B cell (primary cell): ENCODE data around the gene ETFA. TPM values are rescaled to one million over a fixed set of nuclear protein-coding genes. Genes with fewer than 3 reads are reported as not detected.

Source experiments
- ATAC-seq: fragments of 200-7000 bp; cut with Tn5 transposase; one replicate; pipeline ENCODE4 v1.10.0; 2021; ENCODE audit warnings: low read depth, mild to moderate bottlenecking, moderate number of reproducible peaks, moderate library complexity
- CTCF ChIA-PET: fragments of 350-600 bp; sonication (Branson Sonifier 250); formaldehyde crosslinking; loops from one replicate; lab custom pipeline; 2021; ENCODE audit warnings: antibody characterized with exemption, inconsistent platforms; lab: Charles Lee
- POLR2A ChIA-PET: fragments of 350-600 bp; sonication (Branson Sonifier 250); formaldehyde crosslinking; loops from one replicate; lab custom pipeline; 2021; ENCODE audit warnings: antibody characterized with exemption; lab: Charles Lee
- DNase-seq: peaks from one replicate; pipeline ENCODE4 v3.0.0; 2013
- H2AFZ ChIP-seq: 2 replicates; pipeline ENCODE4 v1.6.1; 2012; ENCODE audit warnings: mild to moderate bottlenecking, low read depth, low read length; ENCODE audit not compliant: insufficient read depth, poor library complexity, severe bottlenecking
- H3K27ac ChIP-seq, 2 donors: 1 replicate in 1 of 2; 2 replicates in 1 of 2; pipeline ENCODE4 v1.5.1; 2012 to 2013; ENCODE audit warnings: low read length in 2 of 2, mild to moderate bottlenecking in 2 of 2, moderate library complexity in 1 of 2
- H3K27me3 ChIP-seq, 4 experiments: fragments of 200-600 bp in 1 of 4; sonication (generic) in 1 of 4; replicated peaks in 1 of 4; 1 replicate in 2 of 4; 2 replicates in 2 of 4; pipeline versions ENCODE4 v1.6.1 to v1.7.0; 2013 to 2016; ENCODE audit warnings: low read length in 3 of 4, mild to moderate bottlenecking in 2 of 4, mixed read lengths in 1 of 4, moderate library complexity in 1 of 4; ENCODE audit not compliant: insufficient read depth in 4 of 4, control insufficient read depth in 3 of 4; ENCODE audit errors: control extremely low read depth in 1 of 4
- H3K36me3 ChIP-seq, 2 experiments: replicated peaks in 1 of 2; 1 replicate in 1 of 2; 2 replicates in 1 of 2; pipeline versions ENCODE4 v1.6.1 to v1.7.1; 2013; ENCODE audit warnings: low read length in 1 of 2; ENCODE audit not compliant: insufficient read depth in 2 of 2, control insufficient read depth in 1 of 2; ENCODE audit errors: control extremely low read depth in 1 of 2, extremely low read depth in 1 of 2
- H3K4me1 ChIP-seq, 2 donors: fragments of 200-600 bp in 1 of 2; sonication (generic) in 1 of 2; 1 replicate in 1 of 2; 2 replicates in 1 of 2; pipeline versions ENCODE4 v1.5.1 to v1.6.1; 2013 to 2017; ENCODE audit warnings: low read length in 2 of 2; ENCODE audit not compliant: control insufficient read depth in 2 of 2, insufficient read depth in 2 of 2
- H3K4me2 ChIP-seq: replicated peaks from 2 replicates; pipeline ENCODE3; 2012; ENCODE audit warnings: mild to moderate bottlenecking, low read depth, low read length; ENCODE audit not compliant: poor library complexity, severe bottlenecking
- H3K4me3 ChIP-seq, 5 experiments: fragments of 200-600 bp in 1 of 5; sonication (generic) in 1 of 5; 1 replicate in 3 of 5; 2 replicates in 2 of 5; pipeline versions ENCODE4 v1.5.1 to v1.7.0; 2011 to 2016; ENCODE audit warnings: low read length in 4 of 5, mild to moderate bottlenecking in 4 of 5, low read depth in 2 of 5, control low read depth in 1 of 5, moderate library complexity in 1 of 5; ENCODE audit not compliant: insufficient read depth in 1 of 5; ENCODE audit errors: control extremely low read depth in 1 of 5, extremely low read depth in 1 of 5
- H3K79me2 ChIP-seq: fragments of 200-600 bp; sonication (generic); one replicate; pipeline ENCODE4 v1.6.0; 2016; ENCODE audit warnings: low read length; ENCODE audit not compliant: control insufficient read depth, insufficient read depth
- H3K9ac ChIP-seq: fragments of 200-600 bp; sonication (generic); 2 replicates; pipeline ENCODE4 v1.6.1; 2017; ENCODE audit warnings: mild to moderate bottlenecking, low read length, moderate library complexity
- H3K9me3 ChIP-seq, 3 donors: one replicate each; pipeline versions ENCODE4 v1.6.1 to v1.7.1; 2013; ENCODE audit warnings: low read length in 2 of 3; ENCODE audit not compliant: control insufficient read depth in 2 of 3, insufficient read depth in 1 of 3; ENCODE audit errors: control extremely low read depth in 1 of 3
- H4K20me1 ChIP-seq: 2 replicates; pipeline ENCODE4 v1.6.0; 2012; ENCODE audit warnings: mild to moderate bottlenecking, low read length; ENCODE audit not compliant: insufficient read depth, control insufficient read depth, poor library complexity, severe bottlenecking
- H3K27ac Mint-ChIP-seq: one replicate; pipeline ENCODE4 v1.8.0; 2021; ENCODE audit warnings: mixed read lengths
- H3K27me3 Mint-ChIP-seq: one replicate; pipeline ENCODE4 v1.8.0; 2021; ENCODE audit warnings: mixed read lengths
- H3K4me1 Mint-ChIP-seq: one replicate; pipeline ENCODE4 v1.8.0; 2021; ENCODE audit warnings: mixed read lengths
- H3K4me3 Mint-ChIP-seq: one replicate; pipeline ENCODE4 v1.8.0; 2021; ENCODE audit warnings: mixed read lengths
- H3K9me3 Mint-ChIP-seq: one replicate; pipeline ENCODE4 v1.8.0; 2022; ENCODE audit warnings: mixed read lengths; ENCODE audit not compliant: insufficient read depth
- EZH2 ChIP-seq: IDR thresholded peaks from 2 replicates; pipeline ENCODE4 v1.6.1; 2012; ENCODE audit warnings: borderline replicate concordance, low read depth, mild to moderate bottlenecking, moderate library complexity, low read length; ENCODE audit not compliant: insufficient read depth, poor library complexity, severe bottlenecking
- WGBS: methylation state at CpG from one replicate; pipeline ENCODE4 v1.1.5; 2013; ENCODE audit warnings: missing lambda C conversion rate; ENCODE audit not compliant: insufficient coverage; 5-methylcytosine and 5-hydroxymethylcytosine counted together
- intact Hi-C: fragments of 100-400 bp; cut with micrococcal nuclease; formaldehyde crosslinking; loops from one replicate; pipeline ENCODE4 v1.10.0; 2022
- polyA plus RNA-seq: library from polyadenylated mRNA; depleted of rRNA; stranded (reverse); fragments of >200 nt; gene quantifications from 2 replicates; pipeline ENCODE4 v1.2.3, GENCODE V29; 2012
- total RNA-seq, 2 donors: library from RNA; stranded (reverse); fragments of 120-200 nt in 1 of 2; gene quantifications; 1 replicate in 1 of 2; 2 replicates in 1 of 2; pipeline versions ENCODE4 v1.2.3 to v1.2.4, GENCODE V29; 2013 to 2022
- TF ChIP-seq, protein P1 (sequence below): fragments of 200-600 bp; IDR thresholded peaks from one replicate; pipeline ENCODE4 v1.8.0; 2022; ENCODE audit warnings: antibody characterized with exemption, mild to moderate bottlenecking

The ETFA gene
- total and polyA plus RNA-seq, 2 donors (not counting 1 experiment from before 2014, with no cell fraction given), result 34.9 to 68.8 TPM

DNA sequence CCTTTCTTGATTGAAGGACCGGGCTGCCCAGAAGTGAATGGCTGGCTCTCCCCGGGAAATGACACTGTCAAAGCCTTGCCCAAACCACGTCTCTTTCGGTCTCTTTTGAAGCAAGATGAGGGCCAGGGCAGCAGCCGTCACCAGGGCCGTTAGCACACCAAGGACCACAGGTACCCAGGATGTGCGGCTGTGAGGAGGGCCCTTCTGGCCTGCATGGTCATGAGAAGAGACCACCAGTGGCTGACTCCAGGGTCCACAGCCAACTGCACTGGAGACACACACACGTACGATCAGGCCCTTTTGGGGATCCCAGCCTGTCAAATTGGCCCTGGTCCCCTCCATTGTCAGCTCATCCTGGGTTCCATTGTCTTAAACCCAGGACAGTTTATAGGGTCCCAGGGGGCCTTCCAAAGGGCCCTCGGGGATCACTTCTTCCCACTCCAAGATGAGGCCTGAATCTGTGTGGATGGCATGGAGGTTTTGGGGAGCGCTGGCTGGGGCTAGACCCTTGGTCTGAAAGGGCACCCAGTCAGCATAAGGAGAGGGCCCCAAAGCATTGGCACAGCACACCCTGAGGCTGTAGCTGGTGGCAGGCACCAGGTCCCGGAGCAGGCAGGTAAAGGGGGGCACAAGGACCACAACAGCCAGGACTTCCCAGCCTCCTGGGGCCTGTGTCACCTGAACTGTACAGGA, 50.9 kb downstream of the ETFA start:
- no peaks in the 10 kb centered on the region for H3K27me3 ChIP-seq
- no peaks in the 10 kb centered on the region for H3K27me3 Mint-ChIP-seq
- ATAC-seq (no peak), DNase-seq (no peak)
- no peak for TF ChIP-seq EZH2
- TF ChIP-seq, protein P1, sequence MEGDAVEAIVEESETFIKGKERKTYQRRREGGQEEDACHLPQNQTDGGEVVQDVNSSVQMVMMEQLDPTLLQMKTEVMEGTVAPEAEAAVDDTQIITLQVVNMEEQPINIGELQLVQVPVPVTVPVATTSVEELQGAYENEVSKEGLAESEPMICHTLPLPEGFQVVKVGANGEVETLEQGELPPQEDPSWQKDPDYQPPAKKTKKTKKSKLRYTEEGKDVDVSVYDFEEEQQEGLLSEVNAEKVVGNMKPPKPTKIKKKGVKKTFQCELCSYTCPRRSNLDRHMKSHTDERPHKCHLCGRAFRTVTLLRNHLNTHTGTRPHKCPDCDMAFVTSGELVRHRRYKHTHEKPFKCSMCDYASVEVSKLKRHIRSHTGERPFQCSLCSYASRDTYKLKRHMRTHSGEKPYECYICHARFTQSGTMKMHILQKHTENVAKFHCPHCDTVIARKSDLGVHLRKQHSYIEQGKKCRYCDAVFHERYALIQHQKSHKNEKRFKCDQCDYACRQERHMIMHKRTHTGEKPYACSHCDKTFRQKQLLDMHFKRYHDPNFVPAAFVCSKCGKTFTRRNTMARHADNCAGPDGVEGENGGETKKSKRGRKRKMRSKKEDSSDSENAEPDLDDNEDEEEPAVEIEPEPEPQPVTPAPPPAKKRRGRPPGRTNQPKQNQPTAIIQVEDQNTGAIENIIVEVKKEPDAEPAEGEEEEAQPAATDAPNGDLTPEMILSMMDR, result no peak
- peaks cover 6 to 46% of the 10 kb centered on the region in 2 experiments for H3K36me3 ChIP-seq
- intact Hi-C loops, result no loop called here
- H3K9me3 ChIP-seq, result peaks cover 6 to 43% (median 23%) of the 10 kb centered on the region in 3 donors
- no peaks in the 10 kb centered on the region for H3K79me2 ChIP-seq
- H3K4me3 ChIP-seq, result no peak overlapping the region
- H3K4me1 Mint-ChIP-seq, result no peaks in the 10 kb centered on the region
- H3K9me3 Mint-ChIP-seq, result peaks cover 8% of the 10 kb centered on the region
- POLR2A ChIA-PET, result no interaction called here
- whole genome bisulfite sequencing, result over 99% methylated on average over 11 of the region's 12 CpGs
- H3K9ac ChIP-seq, result no peak overlapping the region
- H3K27ac ChIP-seq, result no peak overlapping the region
- H3K4me1 ChIP-seq, result no peaks in the 10 kb centered on the region
- no peaks in the 10 kb centered on the region for H4K20me1 ChIP-seq
- H3K4me2 ChIP-seq, result no peak overlapping the region
- CTCF ChIA-PET, result interaction anchor here (1.1 kb wide), 1 partner anchor 25 kb away, joined by 4 read pairs; no protein-coding TSS in a partner anchor
- H3K27ac Mint-ChIP-seq, result no peak overlapping the region
- no peak overlapping the region for H3K4me3 Mint-ChIP-seq
- H2AFZ ChIP-seq, result no peak overlapping the region

DNA sequence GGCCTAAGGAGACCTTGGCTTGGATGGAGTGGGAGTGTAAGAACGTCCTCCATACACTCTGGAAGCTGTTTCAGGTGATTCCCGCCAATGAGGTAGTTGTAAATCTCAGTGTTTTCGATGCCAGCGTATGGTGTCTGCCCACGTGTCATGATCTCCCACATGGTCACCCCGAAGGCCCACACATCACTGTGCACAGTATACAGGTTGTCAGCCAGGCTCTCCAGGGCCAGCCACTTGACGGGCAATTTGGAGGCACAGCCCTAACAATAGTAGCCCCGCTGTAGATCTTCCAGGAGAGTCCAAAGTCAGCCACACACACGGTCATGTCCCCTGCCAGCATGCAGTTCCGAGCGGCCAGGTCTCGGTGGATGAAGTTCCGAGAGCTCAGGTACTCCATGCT, 51.9 kb downstream of the ETFA start:
- ChIA-PET CTCF (interaction anchor here (1.1 kb wide), 1 partner anchor 24 kb away, joined by 4 read pairs; no protein-coding TSS in a partner anchor), POLR2A (no interaction called here)
- Histone ChIP-seq H3K4me3 (no peak overlapping the region), H3K9ac (no peak overlapping the region), H4K20me1 (no peaks in the 10 kb centered on the region), H3K9me3 (peaks cover 4 to 38% (median 19%) of the 10 kb centered on the region in 3 donors), H3K27ac (no peak overlapping the region), H2AFZ (no peak overlapping the region), H3K4me2 (no peak overlapping the region), H3K79me2 (no peaks in the 10 kb centered on the region), H3K27me3 (no peaks in the 10 kb centered on the region), H3K4me1 (no peaks in the 10 kb centered on the region), H3K36me3 (peaks cover 1 to 45% of the 10 kb centered on the region in 2 experiments)
- TF ChIP-seq, protein P1, result no peak
- TF ChIP-seq EZH2, result no peak
- no peaks in the 10 kb centered on the region for H3K27me3 Mint-ChIP-seq
- no peak for DNase-seq
- no peak overlapping the region for H3K4me3 Mint-ChIP-seq
- no peak for ATAC-seq
- no peak overlapping the region for H3K27ac Mint-ChIP-seq
- H3K9me3 Mint-ChIP-seq, result peaks cover 8% of the 10 kb centered on the region
- no peaks in the 10 kb centered on the region for H3K4me1 Mint-ChIP-seq
- intact Hi-C loops, result no loop called here
- 99% methylated on average over 13 of the region's 13 CpGs for whole genome bisulfite sequencing
